Measurements from ENCODE around the gene POLE3.
A peak's percentile ranks its signal among the peaks of the same experiment; 100 is the strongest.

POLE3 gene

DNA sequence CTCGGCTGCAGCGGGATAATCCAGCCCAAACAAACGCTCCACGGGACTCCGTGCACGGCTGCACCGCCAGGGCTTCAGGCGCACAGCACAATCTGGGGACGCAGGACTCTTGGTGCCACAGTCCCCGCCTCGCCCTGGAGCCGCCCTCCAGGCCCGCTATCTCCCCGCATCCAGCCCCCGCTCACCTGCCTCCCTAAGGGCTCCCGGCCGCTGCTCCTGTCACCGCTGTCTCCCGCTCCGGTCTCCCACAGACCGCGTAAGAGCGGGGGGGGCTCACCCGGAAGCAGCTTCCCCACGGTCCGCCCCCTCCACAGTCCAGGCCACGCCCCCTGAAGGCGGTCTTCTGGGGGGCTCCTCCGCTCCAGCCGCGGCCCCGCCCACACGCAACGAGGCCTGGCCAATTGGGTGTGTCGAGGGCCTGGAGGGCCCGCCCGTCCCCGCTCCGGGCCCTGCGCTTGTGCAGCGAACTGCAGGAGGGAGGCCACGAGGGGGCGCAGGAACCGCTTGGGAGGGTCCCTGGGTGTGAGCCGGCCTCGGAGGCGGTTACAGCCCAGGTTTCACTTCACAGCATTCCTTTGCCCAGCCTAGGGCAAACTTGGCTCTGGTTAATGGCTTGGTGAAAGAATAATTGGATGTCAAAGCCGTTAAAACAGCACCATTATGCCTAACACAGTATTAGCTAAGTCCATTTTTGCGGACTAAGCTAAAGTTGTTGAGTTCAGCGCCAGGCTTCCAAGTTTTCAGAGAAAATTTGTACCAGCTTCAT lies 9.3 kb downstream of the POLE3 start, which contains the start of gene ALAD:
ALAD (minus strand) TSS at position 258 of the 766 bp plus-strand sequence. CDS start 7,725 bp downstream, outside the sequence.
- peak within 1 kb of the TSS; percentile 61 for H3K27ac ChIP-seq (ENCODE audit: low read depth, low read length)
- peak within 1 kb of the TSS; percentile 90 for H3K9ac ChIP-seq (ENCODE audit: low read length)

DNA sequence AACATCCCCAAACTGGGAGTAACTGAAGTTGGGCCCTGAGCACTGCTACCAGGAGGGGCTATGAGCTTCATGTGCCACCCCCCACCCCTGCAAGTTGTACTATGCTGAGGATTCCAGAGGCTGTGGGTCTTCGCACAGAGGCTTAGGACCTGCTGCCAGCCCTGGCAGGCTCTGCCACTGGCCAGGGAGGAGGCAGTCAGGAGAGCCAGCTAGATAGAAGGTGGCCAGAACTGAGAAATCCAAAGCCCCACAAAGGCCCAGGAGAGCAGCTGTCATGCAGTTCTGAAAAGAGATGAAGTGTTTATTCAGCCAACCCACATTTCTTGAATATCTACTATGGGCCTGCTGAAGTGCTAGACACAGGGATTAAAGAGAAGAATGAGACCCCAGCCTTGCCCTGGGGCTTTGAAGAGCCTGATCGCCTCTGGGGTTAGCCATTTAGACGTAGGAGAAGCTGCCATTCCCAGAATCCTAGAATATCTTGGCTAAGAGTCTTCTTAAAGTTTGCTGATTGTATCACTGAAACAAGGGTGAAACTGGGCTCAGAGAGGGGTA lies 10.8 kb downstream of the POLE3 start:
- Histone ChIP-seq H3K27ac (ENCODE audit: low read depth, low read length) (peak overlapping the region; percentile 36), H3K27me3 (ENCODE audit: insufficient read depth, low read length, poor library complexity) (no peaks in the 10 kb centered on the region)

More for the DNA sequence above, 9.3 kb downstream of the POLE3 start, which contains the start of gene ALAD:
- peak within 1 kb of the TSS; percentile 48 for H3K4me2 ChIP-seq (ENCODE audit: low read length)
- no peak within 1 kb of the TSS for H2BK120ac ChIP-seq (ENCODE audit: low read depth, low read length)
- no peaks in the 10 kb centered on the region for H3K36me3 ChIP-seq (ENCODE audit: control insufficient read depth, insufficient read depth, low read length)
- H4K8ac ChIP-seq (ENCODE audit: low read depth, low read length) = no peak within 1 kb of the TSS
- peak within 1 kb of the TSS; percentile 19 for H3K18ac ChIP-seq (ENCODE audit: low read length)
- no peaks in the 10 kb centered on the region for H3K27me3 ChIP-seq (ENCODE audit: insufficient read depth, low read length, poor library complexity)
- H2BK5ac ChIP-seq (ENCODE audit: low read length) = no peak within 1 kb of the TSS
- H3K4me1 ChIP-seq (ENCODE audit: control insufficient read depth, low read depth, low read length) = no peaks in the 10 kb centered on the region
- H3K4me3 ChIP-seq (ENCODE audit: low read length) = peak within 1 kb of the TSS; percentile 86
- DNase-seq = peak; percentile 99
- H3K79me1 ChIP-seq (ENCODE audit: low read length) = no peaks in the 10 kb centered on the region
- H2BK15ac ChIP-seq (replicated peaks; ENCODE audit: low read depth) = peak within 1 kb of the TSS; percentile 13
- H3K23ac ChIP-seq (ENCODE audit: low read length) = no peak within 1 kb of the TSS
- H3K79me2 ChIP-seq (ENCODE audit: control insufficient read depth, insufficient read depth, low read length) = no peaks in the 10 kb centered on the region
- no peak within 1 kb of the TSS for H4K5ac ChIP-seq (ENCODE audit: low read length)
- H3K56ac ChIP-seq (ENCODE audit: low read length) = peak within 1 kb of the TSS; percentile 92
- WGBS (ENCODE audit: extremely low coverage, insufficient coverage, low lambda C conversion rate) = no CpG with 5 or more reads among the region's 50 CpGs
- no peak within 1 kb of the TSS for H3K4ac ChIP-seq (ENCODE audit: low read depth, low read length)
- no peak within 1 kb of the TSS for H2AK5ac ChIP-seq (ENCODE audit: low read length)

DNA sequence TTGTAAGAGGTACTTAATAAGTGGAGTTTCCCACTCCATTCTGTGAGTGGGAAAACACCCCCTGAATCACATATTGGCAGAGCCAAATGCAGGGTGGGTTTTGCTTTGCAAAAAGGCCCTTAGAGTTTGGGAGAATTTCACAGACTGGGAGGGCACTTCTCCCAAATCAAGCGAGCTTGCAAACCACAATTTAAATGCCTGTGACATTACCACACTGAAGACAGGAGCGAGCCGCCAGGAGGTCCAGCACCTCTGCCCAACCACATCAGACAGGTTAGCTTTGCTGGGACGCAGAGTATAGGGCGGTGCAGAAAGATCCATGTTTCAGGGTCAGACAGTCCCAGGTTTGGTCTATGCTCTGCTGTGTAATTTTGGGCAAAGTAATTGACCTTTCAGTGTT lies 11.7 kb downstream of the POLE3 start:
- Histone ChIP-seq H3K4me3 (ENCODE audit: low read length) (no peak overlapping the region), H2AK5ac (ENCODE audit: low read length) (no peak overlapping the region), H3K27ac (ENCODE audit: low read depth, low read length) (peak overlapping the region; percentile 60), H2BK15ac (replicated peaks; ENCODE audit: low read depth) (no peak overlapping the region), H3K18ac (ENCODE audit: low read length) (no peak overlapping the region), H3K27me3 (ENCODE audit: insufficient read depth, low read length, poor library complexity) (no peaks in the 10 kb centered on the region), H3K79me1 (ENCODE audit: low read length) (no peaks in the 10 kb centered on the region), H3K56ac (ENCODE audit: low read length) (no peak overlapping the region), H4K5ac (ENCODE audit: low read length) (no peak overlapping the region), H3K4me1 (ENCODE audit: control insufficient read depth, low read depth, low read length) (no peaks in the 10 kb centered on the region), H2BK5ac (ENCODE audit: low read length) (no peak overlapping the region), H3K36me3 (ENCODE audit: control insufficient read depth, insufficient read depth, low read length) (no peaks in the 10 kb centered on the region), H4K8ac (ENCODE audit: low read depth, low read length) (no peak overlapping the region), H3K23ac (ENCODE audit: low read length) (no peak overlapping the region), H3K9ac (ENCODE audit: low read length) (no peak overlapping the region), H3K4ac (ENCODE audit: low read depth, low read length) (no peak overlapping the region), H3K4me2 (ENCODE audit: low read length) (no peak overlapping the region), H2BK120ac (ENCODE audit: low read depth, low read length) (no peak overlapping the region), H3K79me2 (ENCODE audit: control insufficient read depth, insufficient read depth, low read length) (no peaks in the 10 kb centered on the region)
- no CpG with 5 or more reads among the region's 5 CpGs for WGBS (ENCODE audit: extremely low coverage, insufficient coverage, low lambda C conversion rate)
- no peak for DNase-seq

More for the DNA sequence above, 10.8 kb downstream of the POLE3 start:
- H3K4me3 ChIP-seq (ENCODE audit: low read length) = no peak overlapping the region
- H3K9ac ChIP-seq (ENCODE audit: low read length) = peak overlapping the region; percentile 38
- WGBS (ENCODE audit: extremely low coverage, insufficient coverage, low lambda C conversion rate) = no CpG with 5 or more reads among the region's 3 CpGs
- no peak overlapping the region for H3K4ac ChIP-seq (ENCODE audit: low read depth, low read length)
- peak overlapping the region; percentile 49 for H3K56ac ChIP-seq (ENCODE audit: low read length)
- no peaks in the 10 kb centered on the region for H3K79me1 ChIP-seq (ENCODE audit: low read length)
- no peak overlapping the region for H2BK5ac ChIP-seq (ENCODE audit: low read length)
- H3K4me2 ChIP-seq (ENCODE audit: low read length) = no peak overlapping the region
- H3K23ac ChIP-seq (ENCODE audit: low read length) = no peak overlapping the region
- no peaks in the 10 kb centered on the region for H3K79me2 ChIP-seq (ENCODE audit: control insufficient read depth, insufficient read depth, low read length)
- H2BK120ac ChIP-seq (ENCODE audit: low read depth, low read length) = no peak overlapping the region
- H3K4me1 ChIP-seq (ENCODE audit: control insufficient read depth, low read depth, low read length) = no peaks in the 10 kb centered on the region
- no peak overlapping the region for H2BK15ac ChIP-seq (replicated peaks; ENCODE audit: low read depth)
- DNase-seq = peak; percentile 74
- H3K36me3 ChIP-seq (ENCODE audit: control insufficient read depth, insufficient read depth, low read length) = no peaks in the 10 kb centered on the region
- no peak overlapping the region for H4K8ac ChIP-seq (ENCODE audit: low read depth, low read length)
- H2AK5ac ChIP-seq (ENCODE audit: low read length) = no peak overlapping the region
- no peak overlapping the region for H4K5ac ChIP-seq (ENCODE audit: low read length)
- H3K18ac ChIP-seq (ENCODE audit: low read length) = no peak overlapping the region

DNA sequence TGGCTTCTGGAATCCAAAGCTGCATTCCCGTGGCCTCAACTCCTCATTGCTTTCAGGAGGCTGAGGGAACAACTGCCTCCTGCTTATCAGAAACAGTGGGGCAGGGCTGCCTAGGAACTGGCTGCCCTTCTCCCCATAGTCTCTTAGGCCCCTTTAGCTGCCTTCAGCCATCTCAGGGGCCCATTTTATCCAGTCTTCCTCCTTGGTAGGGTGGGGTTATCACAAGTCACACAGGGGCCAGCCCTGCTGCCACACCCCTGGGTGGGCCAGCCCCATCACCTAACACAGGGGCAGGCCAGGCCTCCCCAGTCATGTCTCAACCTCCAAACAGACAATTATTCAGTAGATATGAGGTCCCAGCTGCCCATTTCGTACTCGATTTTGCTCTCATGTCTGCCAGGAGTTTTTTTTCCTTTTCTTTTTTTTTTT lies 13.3 kb downstream of the POLE3 start:
- WGBS (ENCODE audit: extremely low coverage, insufficient coverage, low lambda C conversion rate) = no CpG with 5 or more reads among the region's 3 CpGs
- Histone ChIP-seq H3K4me2 (ENCODE audit: low read length) (no peak overlapping the region), H2BK15ac (replicated peaks; ENCODE audit: low read depth) (no peak overlapping the region), H2BK120ac (ENCODE audit: low read depth, low read length) (no peak overlapping the region), H3K9ac (ENCODE audit: low read length) (no peak overlapping the region), H3K79me1 (ENCODE audit: low read length) (no peaks in the 10 kb centered on the region), H2AK5ac (ENCODE audit: low read length) (no peak overlapping the region), H3K27me3 (ENCODE audit: insufficient read depth, low read length, poor library complexity) (no peaks in the 10 kb centered on the region), H4K8ac (ENCODE audit: low read depth, low read length) (no peak overlapping the region), H4K5ac (ENCODE audit: low read length) (no peak overlapping the region), H3K18ac (ENCODE audit: low read length) (no peak overlapping the region), H3K4me1 (ENCODE audit: control insufficient read depth, low read depth, low read length) (no peaks in the 10 kb centered on the region), H3K4ac (ENCODE audit: low read depth, low read length) (no peak overlapping the region), H3K36me3 (ENCODE audit: control insufficient read depth, insufficient read depth, low read length) (no peaks in the 10 kb centered on the region), H3K79me2 (ENCODE audit: control insufficient read depth, insufficient read depth, low read length) (no peaks in the 10 kb centered on the region), H3K23ac (ENCODE audit: low read length) (no peak overlapping the region), H2BK5ac (ENCODE audit: low read length) (no peak overlapping the region), H3K56ac (ENCODE audit: low read length) (no peak overlapping the region), H3K27ac (ENCODE audit: low read depth, low read length) (no peak overlapping the region), H3K4me3 (ENCODE audit: low read length) (no peak overlapping the region)
- DNase-seq = no peak

DNA sequence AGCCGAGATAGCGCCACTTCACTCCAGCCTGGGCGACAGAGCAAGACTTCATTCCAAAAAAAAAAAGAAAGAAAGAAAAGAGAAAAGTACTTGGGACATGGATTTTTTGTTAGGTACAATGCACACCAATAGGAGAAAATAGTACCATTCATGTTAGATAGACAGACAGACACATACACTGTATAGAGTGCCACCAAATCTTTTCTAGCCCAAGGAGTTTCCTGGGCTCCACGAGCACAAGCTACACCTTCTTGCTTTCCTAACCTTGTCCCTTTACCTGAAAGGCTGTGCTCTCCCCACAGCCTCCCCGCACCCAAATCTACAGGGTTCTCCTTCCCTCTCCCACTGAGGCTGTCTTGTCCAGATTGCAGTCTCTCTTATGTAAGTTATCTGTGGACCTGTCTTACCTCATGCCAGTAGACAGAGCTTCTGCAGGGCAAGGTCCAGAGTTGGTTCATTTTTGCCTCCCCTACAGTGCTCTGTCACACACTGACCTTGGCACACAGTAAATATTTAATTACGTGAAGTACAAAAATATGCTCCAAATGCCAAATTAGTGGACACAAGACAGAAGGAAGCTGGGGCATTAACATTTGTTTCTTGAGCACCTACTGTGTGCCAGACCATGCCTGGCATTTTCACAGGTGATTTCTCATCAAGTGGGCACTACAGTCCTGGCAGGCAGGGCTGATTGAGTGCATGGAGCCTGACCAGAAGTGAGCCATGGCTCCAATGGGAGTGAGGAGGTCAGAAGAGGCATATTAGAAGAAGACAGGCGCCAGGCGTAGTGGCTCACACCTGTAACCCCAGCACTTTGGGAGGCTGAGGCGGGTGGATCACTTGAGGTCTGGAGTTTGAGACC lies 15.2 kb downstream of the POLE3 start:
- no peak overlapping the region for H4K5ac ChIP-seq (ENCODE audit: low read length)
- WGBS (ENCODE audit: extremely low coverage, insufficient coverage, low lambda C conversion rate) = no CpG with 5 or more reads among the region's 9 CpGs
- no peak overlapping the region for H3K18ac ChIP-seq (ENCODE audit: low read length)
- H3K79me2 ChIP-seq (ENCODE audit: control insufficient read depth, insufficient read depth, low read length) = no peaks in the 10 kb centered on the region
- DNase-seq = no peak
- no peak overlapping the region for H3K4me2 ChIP-seq (ENCODE audit: low read length)
- no peak overlapping the region for H2BK5ac ChIP-seq (ENCODE audit: low read length)
- H3K27me3 ChIP-seq (ENCODE audit: insufficient read depth, low read length, poor library complexity) = no peaks in the 10 kb centered on the region
- H4K8ac ChIP-seq (ENCODE audit: low read depth, low read length) = no peak overlapping the region
- no peak overlapping the region for H2BK15ac ChIP-seq (replicated peaks; ENCODE audit: low read depth)
- H2BK120ac ChIP-seq (ENCODE audit: low read depth, low read length) = no peak overlapping the region
- H2AK5ac ChIP-seq (ENCODE audit: low read length) = no peak overlapping the region
- no peak overlapping the region for H3K9ac ChIP-seq (ENCODE audit: low read length)
- no peak overlapping the region for H3K4ac ChIP-seq (ENCODE audit: low read depth, low read length)
- H3K56ac ChIP-seq (ENCODE audit: low read length) = no peak overlapping the region
- H3K4me1 ChIP-seq (ENCODE audit: control insufficient read depth, low read depth, low read length) = no peaks in the 10 kb centered on the region
- H3K23ac ChIP-seq (ENCODE audit: low read length) = no peak overlapping the region
- no peak overlapping the region for H3K27ac ChIP-seq (ENCODE audit: low read depth, low read length)
- H3K4me3 ChIP-seq (ENCODE audit: low read length) = no peak overlapping the region
- no peaks in the 10 kb centered on the region for H3K79me1 ChIP-seq (ENCODE audit: low read length)
- no peaks in the 10 kb centered on the region for H3K36me3 ChIP-seq (ENCODE audit: control insufficient read depth, insufficient read depth, low read length)
